Fibroblast of skin of right biceps (primary cell): ENCODE results near the gene DBX2.
A peak's percentile ranks its signal among the peaks of the same experiment; 100 is the strongest.
"Not testable (repeated sequence)": the region's sequence is repeated elsewhere in the genome, so short reads cannot be mapped to it uniquely, and the experiment has no call there.

Experiments used
- DNase-seq: peaks from one replicate; pipeline ENCODE4 v3.0.0-alpha.2; 2013

DBX2 gene

GRCh38 chr12:45008211-45008610 is 42.7 kb downstream of the DBX2 start:
- DNase-seq = no peak

GRCh38 chr12:44999355-44999754 is 51.5 kb downstream of the DBX2 start:
- DNase-seq = no peak

GRCh38 chr12:44993161-44993560 is 57.7 kb downstream of the DBX2 start:
- no peak for DNase-seq

- not testable (repeated sequence) for DNase-seq
Observed at GRCh38 chr12:44984863-44985262, 66.0 kb downstream of the DBX2 start.

- DNase-seq = no peak
Observed at GRCh38 chr12:44979918-44980317, 71.0 kb downstream of the DBX2 start.

- peak; percentile 6 for DNase-seq
Observed at GRCh38 chr12:44976246-44976645, 74.7 kb downstream of the DBX2 start.

- peak; percentile 5 for DNase-seq
Observed at GRCh38 chr12:44972746-44973421, 78.0 kb downstream of the DBX2 start.

- DNase-seq = no peak
Observed at GRCh38 chr12:44968965-44969364, 81.9 kb downstream of the DBX2 start.
